GM19467 (cell line): ENCODE measurements around the gene SCAPER.
"Not testable (repeated sequence)": the region's sequence is repeated elsewhere in the genome, so short reads cannot be mapped to it uniquely, and the experiment has no call there.

Experiments used
- ATAC-seq: cut with Tn5 transposase; IDR thresholded peaks from one replicate; pipeline ENCODE4 v1.9.1; 2021; ENCODE audit warnings: mild to moderate bottlenecking, moderate library complexity; ENCODE audit not compliant: unreplicated experiment

Gene SCAPER

DNA sequence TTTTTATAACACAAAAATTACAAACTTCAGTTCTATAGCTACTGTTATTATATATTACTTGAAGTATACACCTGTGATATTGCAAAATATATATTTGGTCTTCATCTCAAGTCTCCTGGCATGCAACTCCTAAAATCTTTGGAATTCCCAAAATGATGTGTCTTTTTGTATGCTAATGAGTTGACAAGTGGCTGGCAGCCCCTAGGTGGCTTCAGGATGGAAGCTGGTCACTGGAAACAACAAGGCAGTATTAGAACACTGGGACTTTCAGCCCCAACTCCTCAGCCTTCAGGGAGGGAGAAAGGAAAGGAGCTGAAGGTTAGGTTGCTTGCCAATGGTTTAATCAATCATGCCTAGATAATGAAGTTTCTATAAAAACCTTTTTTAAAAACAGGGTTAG is 112.0 kb downstream of the SCAPER start:
- no peak for ATAC-seq

DNA sequence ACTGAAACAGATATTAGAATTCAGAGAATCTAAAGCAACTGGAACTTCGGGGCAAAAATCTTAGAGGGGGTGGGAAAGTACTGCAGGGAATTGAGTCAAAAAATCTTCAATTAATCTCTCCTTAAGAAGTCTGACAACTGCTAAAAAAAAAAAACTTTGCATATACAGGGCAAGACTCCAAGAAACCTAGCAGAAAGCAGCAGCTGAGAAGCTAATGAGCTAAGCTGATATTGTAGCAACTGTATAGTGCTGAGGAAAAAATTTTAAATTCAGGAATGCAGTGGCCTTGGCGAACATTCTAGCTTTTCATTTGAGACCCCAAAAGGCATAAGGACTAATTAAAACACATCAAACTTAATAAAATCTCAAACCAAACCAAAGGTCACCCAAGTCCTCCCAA is 113.6 kb downstream of the SCAPER start:
- ATAC-seq: no peak

DNA sequence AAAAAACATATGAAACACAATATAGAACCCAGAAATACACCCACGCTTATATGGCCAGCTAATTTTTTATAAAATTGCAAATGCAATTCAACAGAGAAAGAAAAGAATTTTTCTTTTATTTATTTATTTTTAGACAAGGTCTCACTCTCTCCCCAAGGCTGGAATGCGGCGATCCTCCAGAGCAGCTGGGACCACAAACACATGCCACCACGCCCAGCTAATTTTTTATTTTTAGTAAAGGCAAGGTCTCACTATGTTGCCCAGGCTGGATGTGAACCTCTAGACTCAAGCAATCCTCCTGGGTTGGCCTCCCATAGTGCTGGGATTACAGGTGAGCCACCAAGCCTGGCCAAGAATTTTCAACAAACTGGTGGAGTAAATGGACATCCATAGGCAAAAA is 117.9 kb downstream of the SCAPER start:
- ATAC-seq: no peak

DNA sequence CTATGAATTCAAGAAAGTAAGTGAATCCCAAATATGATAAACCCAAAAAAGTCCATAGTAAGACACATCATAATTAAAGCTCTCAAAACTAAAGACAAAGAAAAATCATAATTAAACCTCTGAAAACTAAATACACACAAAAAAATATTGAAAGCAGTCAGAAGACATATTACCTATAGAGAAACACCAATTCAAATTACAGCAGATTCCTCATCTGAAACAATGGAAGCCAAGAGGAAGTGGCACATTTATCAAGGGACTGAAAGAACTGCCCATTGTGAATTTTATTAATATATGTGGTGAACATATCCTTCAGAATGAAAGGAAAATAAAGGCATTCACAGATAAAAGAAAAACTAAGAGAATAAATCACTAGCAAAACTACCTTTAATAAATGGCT is 128.2 kb downstream of the SCAPER start:
- no peak for ATAC-seq

DNA sequence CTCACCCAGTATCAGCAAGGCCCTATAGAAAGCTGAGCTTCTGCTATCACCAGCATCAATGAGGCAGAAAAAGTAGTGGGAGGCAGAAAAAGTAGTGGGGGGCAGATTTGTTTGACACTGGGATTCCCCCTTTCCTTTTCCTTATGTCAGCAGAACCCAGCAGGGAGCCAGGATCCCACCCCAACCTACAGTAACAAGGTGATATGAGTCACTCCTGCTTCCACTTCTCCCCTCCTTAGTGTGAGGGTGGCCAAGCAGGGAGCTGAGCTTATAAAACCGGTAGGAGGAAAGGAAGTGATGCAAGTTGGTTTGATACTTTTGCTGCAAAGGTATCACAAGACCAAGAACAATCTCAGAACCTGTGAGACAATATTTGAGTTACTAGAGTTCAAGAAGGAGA is 128.7 kb downstream of the SCAPER start:
- ATAC-seq: no peak

DNA sequence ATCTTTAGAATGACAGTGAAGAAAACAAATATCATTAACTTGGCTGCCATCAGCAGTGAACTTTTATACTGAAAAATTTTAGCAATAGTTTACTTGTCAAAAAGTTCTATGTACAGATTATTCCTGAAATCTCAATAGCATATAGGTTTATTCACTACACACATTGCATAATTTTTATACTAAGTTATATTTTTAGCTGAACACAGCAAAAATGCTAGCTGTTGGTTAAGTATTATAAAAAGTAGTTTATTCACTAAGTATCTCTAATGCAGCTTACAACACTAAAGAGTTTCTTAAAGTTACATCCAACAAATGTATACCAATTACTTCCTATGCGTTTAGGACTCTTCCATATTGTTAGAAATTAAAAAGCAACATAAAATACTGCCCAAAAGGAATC is 131.9 kb downstream of the SCAPER start:
- ATAC-seq: no peak

DNA sequence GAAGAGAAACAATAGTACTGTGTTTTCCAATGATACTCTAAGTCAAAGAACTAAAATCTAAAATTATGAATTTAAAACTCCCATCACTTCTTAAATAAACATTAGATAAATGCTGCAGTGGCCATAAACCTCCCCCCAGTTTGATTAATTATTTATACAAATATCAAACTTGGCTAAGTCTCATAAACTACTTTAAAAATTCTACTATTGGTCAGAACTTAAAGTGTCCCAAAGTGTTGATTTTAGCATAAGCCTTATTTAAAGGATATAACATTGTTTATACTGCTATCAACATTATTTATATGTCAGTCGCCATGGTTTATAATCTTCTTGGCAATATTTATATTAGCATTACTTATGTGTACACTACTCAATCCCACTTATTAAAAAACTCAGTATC is 132.4 kb downstream of the SCAPER start:
- ATAC-seq: no peak

DNA sequence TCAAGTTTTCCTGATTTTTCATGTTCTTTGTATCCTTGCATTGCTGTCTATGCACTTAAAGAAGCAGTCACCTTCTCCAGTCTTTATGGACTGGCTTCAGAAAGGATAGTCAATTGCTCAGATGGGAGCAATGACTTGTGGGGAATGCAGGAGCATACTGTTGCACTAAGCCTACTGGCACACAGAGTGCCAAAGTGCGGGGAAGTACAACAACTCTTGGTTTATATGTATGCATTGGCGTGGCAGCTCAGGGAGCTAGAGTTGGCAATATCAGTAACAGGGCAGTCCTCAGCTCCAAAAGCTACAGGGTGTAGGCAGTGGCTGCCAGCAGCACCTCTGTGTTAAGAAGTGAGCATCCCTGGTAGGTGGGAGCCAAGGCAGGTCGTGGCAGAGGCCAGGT is 141.1 kb downstream of the SCAPER start:
- ATAC-seq: no peak

DNA sequence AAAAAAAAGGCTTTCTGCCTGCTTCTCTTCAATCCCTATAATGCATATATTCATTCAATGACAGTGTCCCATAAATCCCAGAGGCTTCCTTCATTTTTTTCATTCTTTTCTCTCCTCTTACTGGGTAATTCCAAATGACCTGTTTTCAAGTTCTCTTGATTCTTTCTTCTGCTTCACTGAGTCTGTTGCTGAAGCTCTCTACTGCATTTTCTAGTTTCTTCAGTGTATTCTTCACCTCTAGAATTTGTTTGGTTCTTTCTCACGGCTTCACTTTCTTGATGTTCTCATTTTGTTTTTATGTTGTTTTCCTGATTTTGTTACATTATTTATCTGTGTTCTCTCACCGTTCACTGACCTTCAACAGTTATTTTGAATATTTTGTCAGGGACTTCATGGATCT is 141.6 kb downstream of the SCAPER start:
- ATAC-seq: no peak

DNA sequence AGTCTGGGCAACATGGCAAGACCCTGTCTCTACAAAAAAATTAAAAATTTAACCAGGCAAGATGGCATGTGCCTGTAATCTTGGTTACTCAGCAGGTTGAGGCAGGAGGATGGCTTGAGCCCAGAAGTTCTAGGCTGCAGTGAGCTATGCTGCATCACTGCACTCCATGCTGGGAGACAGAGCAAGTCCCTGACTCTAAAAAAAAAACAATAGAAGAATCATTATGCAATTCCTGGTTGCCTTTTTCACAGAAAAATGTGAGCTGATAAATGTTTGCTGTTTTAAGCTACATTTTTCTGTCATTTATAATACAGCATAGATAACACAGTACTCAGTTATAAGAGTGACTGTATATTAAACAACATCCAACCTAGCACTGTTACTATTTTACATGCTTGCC is 148.8 kb downstream of the SCAPER start:
- ATAC-seq: no peak

DNA sequence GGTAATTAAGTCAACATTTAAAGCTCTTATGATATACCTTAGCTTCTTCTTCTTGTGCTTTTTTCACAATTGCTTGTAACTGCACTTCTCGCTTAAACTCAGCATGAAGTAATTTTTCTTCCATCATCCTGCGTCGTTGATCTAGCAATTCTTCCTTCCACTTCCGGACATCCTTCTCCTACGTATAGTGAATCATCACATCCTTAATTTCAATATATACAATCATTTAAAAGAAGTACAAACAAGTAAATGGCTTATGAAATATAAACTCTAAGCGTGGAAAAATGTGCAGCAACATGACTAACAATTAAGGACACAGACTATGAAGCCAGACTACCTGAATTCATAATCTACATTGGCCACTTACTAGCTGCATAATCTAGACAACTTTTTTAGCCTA is 151.4 kb downstream of the SCAPER start:
- ATAC-seq: no peak

DNA sequence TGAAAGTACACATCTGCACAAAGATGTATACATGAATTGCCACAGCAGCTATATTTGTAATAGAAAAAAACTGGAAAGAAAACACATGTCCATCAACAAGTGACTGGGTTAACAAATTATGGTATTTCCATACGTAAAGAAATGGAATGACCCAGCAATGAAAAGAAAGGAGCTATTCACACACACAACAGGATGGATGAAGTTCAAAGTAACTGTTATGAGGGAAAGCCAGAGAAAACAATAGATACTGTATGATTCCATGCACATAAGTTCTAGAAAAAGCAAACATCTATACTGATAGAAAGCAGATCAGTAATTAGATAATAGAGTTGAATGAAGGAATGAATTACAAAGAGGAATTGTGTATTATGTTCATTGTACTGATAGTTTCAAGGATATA is 152.0 kb downstream of the SCAPER start:
- no peak for ATAC-seq

DNA sequence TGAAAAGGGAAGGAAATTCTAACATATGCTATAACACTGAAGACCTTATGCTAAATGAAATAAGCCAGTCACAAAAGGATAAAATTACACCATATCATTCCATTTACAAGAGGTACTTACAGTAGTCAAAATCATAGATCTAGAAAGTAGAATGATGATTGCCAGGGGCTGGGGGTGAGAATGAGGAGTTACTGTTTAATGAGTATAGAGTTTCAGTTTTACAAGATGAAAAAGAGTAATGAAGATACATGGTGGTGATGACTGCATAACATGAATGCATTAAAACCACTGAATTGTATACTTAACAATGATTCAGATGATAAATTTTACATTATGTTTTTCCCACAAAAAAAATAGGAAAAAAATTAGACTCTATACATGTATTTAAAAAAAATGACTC is 152.6 kb downstream of the SCAPER start:
- ATAC-seq: no peak

DNA sequence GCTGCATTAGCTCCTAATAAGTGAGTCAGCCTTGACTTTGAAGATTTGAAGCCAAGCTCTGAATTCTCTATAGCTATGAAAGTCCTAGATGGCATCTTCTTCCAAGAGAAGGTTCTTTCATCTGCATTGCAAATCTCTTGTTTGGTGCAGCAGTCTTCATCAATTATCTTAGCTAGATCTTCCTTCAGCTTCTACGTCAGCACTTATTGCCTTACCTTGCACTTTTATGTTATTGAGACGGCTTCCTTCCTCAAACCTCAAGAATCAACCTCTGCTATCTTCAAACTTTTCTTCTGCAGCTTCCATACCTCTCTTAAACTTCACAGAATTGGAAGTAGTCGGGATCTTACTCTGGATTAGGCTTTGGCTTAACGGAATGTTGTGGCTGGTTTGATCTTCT is 167.6 kb downstream of the SCAPER start:
- no peak for ATAC-seq

DNA sequence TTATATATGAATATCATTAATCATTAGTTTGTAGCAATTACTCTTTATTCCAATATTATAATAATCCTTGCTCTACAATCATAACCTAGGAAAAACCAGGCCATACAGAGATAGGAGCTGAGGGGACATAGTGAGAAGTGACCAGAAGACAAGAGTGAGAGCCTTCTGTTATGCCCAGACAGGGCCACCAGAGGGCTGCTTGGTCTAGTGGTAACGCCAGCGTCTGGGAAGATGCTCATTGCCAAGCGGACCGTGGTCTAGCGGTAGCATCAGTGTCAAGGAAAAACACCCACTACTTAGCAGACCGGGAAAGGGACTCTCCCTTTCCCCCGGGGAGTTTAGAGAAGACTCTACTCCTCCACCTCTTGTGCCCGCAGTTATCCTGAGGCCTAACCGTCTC is 172.8 kb downstream of the SCAPER start:
- ATAC-seq: not testable (repeated sequence)

DNA sequence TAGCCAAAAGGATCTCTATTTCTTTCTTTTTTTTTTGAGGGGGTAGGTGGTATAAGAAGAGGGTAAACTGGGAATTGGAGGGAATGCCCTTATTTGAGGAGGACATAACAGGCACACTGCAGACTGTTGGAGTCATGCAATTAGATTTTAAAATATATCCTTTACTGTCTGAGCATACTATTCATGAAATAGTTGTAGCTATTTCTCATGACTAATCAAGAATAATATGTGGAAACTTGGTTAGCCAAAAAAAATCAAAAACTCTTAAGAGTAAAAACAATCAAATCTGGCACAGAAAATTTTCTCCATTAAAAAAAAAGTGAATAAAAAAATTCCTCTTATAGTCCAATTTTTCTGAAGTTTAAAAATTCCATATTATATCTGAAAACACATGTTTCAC is 174.9 kb downstream of the SCAPER start:
- ATAC-seq: no peak

DNA sequence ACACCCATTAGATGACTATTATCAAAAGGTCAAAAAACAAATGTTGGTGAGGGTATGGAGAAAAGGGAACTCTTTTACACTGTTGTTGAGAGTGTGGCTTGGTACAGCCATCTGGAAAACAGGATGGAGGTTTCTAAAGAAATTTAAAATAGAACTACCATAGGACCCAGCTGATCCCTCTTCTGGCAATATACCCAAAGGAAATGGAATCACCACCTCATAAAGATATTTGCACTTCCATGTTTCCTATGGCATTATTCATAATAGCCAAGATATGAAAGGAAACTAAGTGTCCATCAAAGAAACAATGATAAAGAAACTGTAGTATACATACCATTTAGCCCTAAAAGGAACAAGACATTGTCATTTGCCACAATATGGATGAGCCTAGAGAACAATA is 186.3 kb downstream of the SCAPER start:
- ATAC-seq: no peak

DNA sequence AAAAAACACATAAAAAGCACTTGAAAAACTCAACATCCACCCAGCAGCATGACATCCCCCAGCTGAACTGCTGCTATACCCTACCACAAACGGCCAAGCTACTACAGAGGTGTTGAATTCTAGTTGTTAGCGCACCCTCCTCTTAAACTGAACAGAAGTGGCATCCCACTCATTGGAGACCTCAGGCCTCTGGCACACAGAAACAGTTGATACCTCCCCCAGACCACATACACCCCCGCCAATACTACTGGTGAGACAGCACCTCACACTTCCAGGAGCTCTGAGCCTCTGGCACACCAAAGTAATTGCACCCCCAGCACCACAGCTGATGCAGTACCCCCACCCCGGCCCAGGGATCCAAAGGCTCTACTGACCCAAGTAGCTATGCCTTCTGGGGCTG is 190.2 kb downstream of the SCAPER start:
- ATAC-seq: no peak

DNA sequence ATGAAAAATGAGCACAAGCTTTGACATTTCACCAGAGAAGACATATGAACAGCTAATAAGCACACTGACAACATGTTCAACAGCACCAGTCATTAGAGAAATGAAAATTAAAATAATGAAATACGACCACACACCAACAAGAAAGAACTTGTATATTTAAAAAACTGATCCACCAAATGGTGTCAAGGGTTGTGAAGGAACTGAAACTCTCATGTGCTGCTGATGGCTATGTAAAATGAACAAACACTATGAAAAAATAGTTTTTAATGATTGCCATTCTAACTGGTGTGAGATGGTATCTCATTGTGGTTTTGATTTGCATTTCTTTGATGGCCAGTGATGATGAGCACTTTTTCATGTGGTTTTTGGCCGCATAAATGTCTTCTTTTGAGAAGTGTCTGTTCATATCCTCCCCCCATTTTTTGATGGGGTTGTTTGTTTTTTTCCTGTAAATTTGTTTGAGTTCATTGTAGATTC is 193.8 kb downstream of the SCAPER start:
- no peak for ATAC-seq

DNA sequence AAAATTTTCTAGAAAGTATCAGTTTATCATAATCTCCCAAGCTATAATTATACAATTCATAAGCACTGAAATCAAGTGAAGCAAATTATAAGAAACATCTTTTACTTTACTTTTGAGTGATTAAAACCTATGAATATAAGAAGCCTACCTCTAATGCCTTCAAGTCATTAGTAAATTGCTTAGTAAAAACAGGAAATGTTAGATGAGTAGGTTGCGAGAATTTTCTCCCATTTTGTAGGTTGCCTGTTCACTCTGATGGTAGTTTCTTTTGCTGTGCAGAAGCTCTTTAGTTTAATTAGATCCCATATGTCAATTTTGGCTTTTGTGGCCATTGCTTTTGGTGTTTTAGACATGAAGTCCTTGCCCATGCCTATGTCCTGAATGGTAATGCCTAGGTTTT is 201.1 kb downstream of the SCAPER start:
- ATAC-seq: not testable (repeated sequence)

DNA sequence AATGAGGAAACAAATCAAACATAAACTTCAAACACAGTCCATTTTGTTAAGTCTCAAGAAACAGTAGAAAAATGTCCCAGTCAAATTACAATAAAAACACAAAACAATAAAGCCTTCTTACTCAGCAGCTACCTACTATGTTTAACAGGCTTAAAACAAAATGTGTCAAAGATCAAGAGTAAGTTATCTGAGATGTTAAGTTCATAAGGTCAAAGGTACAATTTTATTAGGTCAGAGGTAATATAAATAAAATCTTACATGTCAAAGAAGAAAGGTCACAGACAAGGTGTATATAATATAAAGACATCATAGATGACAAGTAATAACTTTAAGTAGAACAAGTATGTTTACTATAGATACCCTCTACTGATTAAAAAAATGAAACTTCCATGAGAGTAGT is 208.3 kb downstream of the SCAPER start:
- no peak for ATAC-seq

DNA sequence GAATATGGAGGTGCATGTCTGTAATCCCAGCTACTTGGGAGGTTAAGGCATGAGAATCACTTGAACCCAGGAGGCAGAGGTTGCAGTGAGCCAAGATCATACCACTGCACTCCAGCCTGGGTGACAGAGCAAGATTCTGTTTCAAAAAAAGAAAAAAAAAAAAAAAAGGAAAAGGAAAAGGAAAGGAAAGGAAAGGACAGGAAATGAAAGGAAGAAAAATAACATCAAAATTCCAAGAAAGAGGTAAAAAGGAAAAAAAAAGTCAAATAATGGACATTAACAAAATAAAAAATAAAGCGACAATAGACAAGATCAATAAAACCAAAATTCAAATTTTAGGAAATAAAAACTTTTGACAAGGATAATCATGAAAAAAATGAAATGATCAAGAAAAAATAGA is 212.6 kb downstream of the SCAPER start:
- not testable (repeated sequence) for ATAC-seq

DNA sequence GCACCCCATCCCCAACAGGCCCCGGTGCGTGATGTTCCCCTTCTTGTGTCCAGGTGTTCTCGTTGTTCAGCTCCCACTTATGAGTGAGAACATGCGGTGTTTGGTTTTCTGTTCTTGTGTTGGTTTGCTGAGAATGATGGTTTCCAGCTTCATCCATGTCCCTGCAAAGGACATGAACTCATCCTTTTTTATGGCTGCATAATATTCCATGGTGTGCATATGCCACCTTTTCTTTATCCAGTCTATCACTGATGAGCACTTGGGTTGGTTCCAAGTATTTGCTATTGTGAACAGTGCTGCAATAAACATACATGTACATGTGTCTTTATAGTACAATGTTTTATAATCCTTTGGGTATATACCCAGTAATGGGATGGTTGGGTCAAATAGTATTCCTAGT is 217.5 kb downstream of the SCAPER start:
- ATAC-seq: not testable (repeated sequence)

DNA sequence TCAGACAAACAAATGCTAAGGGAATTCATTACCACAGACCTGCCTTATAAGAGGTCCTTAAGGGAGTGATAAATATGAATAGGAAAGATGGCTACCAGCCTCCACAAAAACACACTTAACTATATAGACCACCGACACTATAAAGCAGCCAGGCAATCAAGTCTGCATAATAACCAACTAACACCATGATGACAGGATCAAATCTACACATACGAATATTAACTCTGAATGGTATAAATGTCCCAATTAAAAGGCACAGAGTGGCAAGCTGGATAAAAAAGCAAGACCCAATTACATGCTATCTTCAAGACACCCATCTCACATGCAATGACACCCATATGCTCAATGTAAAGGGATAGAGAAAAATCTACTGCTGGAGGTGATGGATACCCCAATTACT is 221.1 kb downstream of the SCAPER start:
- ATAC-seq: no peak
